HUES6 (cell line): ENCODE results near the gene NFIA.

Experiments
- H3K27ac ChIP-seq: 2 replicates; pipeline ENCODE4 v1.7.0; 2013; ENCODE audit warnings: low read depth, mild to moderate bottlenecking, low read length, inconsistent platforms
- H3K27me3 ChIP-seq: 2 replicates; pipeline ENCODE4 v1.6.1; 2013; ENCODE audit warnings: low read length; ENCODE audit not compliant: control insufficient read depth, insufficient read depth
- H3K36me3 ChIP-seq: 2 replicates; pipeline ENCODE4 v1.6.1; 2013; ENCODE audit warnings: low read length; ENCODE audit not compliant: control insufficient read depth, insufficient read depth
- H3K4me1 ChIP-seq: 2 replicates; pipeline ENCODE4 v1.6.1; 2013; ENCODE audit warnings: low read length; ENCODE audit not compliant: control insufficient read depth, insufficient read depth
- H3K4me3 ChIP-seq: 2 replicates; pipeline ENCODE4 v1.5.1; 2013; ENCODE audit warnings: low read depth, low read length
- H3K9ac ChIP-seq: one replicate; pipeline ENCODE4 v1.6.1; 2013; ENCODE audit warnings: mild to moderate bottlenecking, low read length
- H3K9me3 ChIP-seq: 2 replicates; pipeline ENCODE4 v1.6.1; 2013; ENCODE audit warnings: low read depth, low read length; ENCODE audit not compliant: control insufficient read depth, insufficient read depth

The NFIA gene

DNA sequence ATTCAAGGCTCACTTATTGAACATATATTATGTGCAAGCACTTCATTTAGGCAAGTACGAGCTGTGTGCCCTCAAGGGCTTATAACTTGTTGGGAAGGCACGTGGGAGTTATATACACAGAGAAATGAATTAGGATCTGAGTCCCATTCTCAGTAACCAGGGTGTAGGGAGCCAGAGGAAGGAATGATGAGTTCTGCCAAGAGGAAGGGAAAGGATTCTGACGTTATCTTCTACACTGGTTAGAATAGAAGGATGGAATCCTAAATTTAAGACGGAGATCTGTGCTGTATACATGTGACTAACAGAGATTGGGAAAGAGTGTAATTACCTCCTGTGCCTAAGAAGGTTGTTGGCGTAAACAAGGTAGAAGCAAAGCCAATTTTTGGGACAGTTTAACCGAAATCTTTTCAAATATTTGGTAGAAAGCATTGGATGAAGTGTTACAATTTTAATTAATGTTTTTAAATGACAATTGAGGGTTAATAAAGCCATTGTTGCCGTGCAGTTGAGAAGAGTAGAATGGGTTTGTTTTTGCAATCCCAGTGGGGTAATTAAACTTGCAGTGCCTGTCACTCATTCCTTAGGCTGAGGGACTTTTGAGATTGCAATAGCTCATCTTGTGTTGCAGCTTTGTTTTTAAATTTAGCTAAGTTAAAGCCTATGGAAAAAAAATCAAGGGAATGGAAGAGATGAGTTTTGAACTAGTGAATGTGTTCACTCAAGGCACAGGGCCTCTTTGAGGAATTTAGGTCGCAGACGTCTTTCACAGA, 177.2 kb downstream of the NFIA start:
- Histone ChIP-seq H3K9me3 (no peaks in the 10 kb centered on the region), H3K9ac (no peak overlapping the region), H3K27me3 (no peaks in the 10 kb centered on the region), H3K36me3 (no peaks in the 10 kb centered on the region), H3K4me3 (no peak overlapping the region), H3K27ac (no peak overlapping the region), H3K4me1 (no peaks in the 10 kb centered on the region)

DNA sequence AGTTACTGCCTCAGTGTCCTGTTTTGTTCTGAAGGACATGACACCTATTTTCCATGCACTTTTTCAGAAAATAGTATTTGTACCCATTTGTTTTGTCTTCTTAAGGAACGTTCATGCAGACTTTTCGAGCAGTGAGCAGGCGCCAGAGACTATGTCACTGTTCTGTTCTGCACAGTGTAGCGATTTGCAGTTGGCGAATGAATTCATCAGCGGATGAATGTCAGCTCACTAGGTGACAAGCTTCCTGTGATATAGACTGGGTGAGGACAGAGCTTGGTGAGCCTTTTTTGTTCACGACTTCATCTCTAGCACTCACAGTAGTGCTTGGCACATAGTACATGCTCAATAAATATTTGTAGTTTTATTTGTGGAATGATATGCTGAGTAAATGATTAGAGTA, 177.8 kb downstream of the NFIA start:
- Histone ChIP-seq H3K27me3 (no peaks in the 10 kb centered on the region), H3K27ac (no peak overlapping the region), H3K4me3 (no peak overlapping the region), H3K9me3 (no peaks in the 10 kb centered on the region), H3K36me3 (no peaks in the 10 kb centered on the region), H3K9ac (no peak overlapping the region), H3K4me1 (no peaks in the 10 kb centered on the region)

DNA sequence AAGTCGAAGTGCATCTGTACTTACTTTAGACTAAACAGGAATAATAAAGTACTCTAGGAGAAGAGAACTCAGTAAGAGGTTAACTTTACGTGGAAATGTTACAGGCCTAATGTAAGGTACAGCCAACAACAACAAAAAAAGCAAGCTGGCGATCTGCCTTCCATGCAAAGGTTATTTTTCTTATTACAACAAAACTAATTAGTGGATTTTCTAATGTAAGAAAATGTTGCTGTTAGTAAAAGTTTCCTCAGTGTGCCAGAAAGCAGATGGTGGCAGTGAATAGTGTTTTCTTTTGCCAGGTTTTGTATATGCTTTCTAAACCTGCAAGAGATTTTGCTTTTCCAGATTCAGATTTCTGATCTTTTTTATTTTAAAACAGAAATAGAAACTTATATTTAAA, 179.2 kb downstream of the NFIA start:
- H3K9me3 ChIP-seq = no peaks in the 10 kb centered on the region

DNA sequence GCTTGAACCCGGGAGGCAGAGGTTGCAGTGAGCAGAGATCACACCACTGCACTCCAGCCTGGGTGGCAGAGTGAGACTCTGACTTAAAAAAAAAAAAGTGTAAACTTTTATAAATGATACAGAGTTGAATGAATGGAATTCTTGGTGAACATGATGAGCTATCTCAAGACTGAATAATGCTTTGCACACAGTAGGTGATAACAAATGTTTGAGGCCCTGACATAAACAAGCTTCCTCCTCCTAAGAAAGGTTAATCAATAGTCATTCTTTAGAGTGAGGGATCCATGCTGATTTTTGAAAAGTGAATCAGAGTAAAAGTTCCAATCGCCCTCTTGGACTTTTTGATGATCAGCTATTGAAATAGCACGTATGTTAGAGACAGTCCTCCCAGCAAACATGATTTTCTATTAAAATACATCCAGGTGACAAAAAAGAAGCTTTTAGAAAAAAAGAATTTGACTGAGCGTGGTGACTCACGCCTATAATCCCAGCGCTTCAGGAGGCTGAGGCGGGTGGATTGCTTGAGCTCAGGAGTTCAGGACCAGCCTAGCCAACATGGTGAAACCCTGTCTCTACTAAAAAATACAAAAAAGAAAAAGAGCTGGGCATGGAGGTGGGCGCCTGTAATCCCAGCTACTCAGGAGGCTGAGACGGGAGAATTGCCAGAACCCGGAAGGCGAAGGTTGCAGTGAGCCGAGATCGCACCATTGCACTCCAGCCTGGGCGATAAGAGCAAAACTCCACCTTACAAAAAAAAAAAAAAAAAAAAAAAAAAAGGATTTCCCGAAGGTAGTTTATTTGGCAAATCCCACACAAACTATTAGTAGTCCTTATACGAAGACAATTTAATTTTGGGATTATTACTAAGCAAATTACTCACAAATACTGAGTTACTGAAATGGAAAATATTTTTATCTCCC, 181.8 kb downstream of the NFIA start:
- H3K9ac ChIP-seq = no peak overlapping the region
- no peak overlapping the region for H3K4me3 ChIP-seq
- no peaks in the 10 kb centered on the region for H3K27me3 ChIP-seq
- H3K4me1 ChIP-seq = peaks cover 6% of the 10 kb centered on the region; the same call in 1 of the 2 replicates
- H3K27ac ChIP-seq = no peak overlapping the region
- H3K36me3 ChIP-seq = no peaks in the 10 kb centered on the region
- H3K9me3 ChIP-seq = no peaks in the 10 kb centered on the region

More for the DNA sequence above, 179.2 kb downstream of the NFIA start:
- Histone ChIP-seq H3K27me3 (no peaks in the 10 kb centered on the region), H3K4me3 (no peak overlapping the region), H3K4me1 (no peaks in the 10 kb centered on the region), H3K9ac (no peak overlapping the region), H3K27ac (no peak overlapping the region), H3K36me3 (no peaks in the 10 kb centered on the region)

DNA sequence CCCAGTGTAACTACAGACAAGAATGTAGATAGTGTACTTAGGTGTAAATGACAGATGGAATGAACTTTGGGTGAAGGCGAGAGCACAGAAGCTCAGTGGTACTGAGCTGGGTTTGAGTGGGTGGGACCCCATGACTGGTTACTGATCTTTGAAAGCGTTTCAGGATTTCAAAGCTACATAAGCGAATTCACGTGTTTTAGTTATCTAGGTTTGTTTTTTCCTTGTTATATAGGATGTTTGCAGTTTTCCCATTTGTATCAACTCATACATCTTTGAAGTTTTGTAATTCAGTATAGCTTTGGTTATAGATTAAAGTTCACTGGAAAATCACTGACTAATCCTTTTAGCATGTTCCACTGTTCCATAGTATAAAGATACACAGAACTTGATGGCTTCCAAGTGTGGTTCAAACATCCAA, 182.5 kb downstream of the NFIA start:
- peaks cover 10% of the 10 kb centered on the region for H3K4me1 ChIP-seq

DNA sequence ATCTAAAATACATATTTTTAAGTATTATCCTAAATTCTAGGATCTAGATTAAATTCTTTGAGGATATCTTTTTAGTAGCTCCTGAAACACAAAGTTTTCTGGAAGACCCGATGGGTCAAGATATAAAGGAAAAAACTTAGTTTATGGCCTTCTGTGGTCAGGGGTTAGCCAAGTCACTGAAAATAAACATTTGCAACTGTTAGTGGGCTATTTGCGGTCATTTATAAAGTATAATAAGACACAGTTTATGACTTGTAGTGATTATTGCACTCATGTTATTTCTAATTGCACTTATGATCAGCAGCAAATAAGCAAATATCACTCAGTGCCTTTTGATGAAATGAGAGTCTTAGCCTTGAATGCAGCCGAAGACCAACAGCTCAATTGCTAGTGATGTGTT, 183.3 kb downstream of the NFIA start:
- no peak overlapping the region for H3K4me3 ChIP-seq
- peaks cover 14% of the 10 kb centered on the region for H3K4me1 ChIP-seq
- H3K36me3 ChIP-seq = no peaks in the 10 kb centered on the region
- no peaks in the 10 kb centered on the region for H3K9me3 ChIP-seq
- H3K27me3 ChIP-seq = no peaks in the 10 kb centered on the region
- no peak overlapping the region for H3K9ac ChIP-seq
- no peak overlapping the region for H3K27ac ChIP-seq

More for the DNA sequence above, 182.5 kb downstream of the NFIA start:
- Histone ChIP-seq H3K36me3 (no peaks in the 10 kb centered on the region), H3K4me3 (no peak overlapping the region), H3K27ac (no peak overlapping the region), H3K9me3 (no peaks in the 10 kb centered on the region), H3K27me3 (no peaks in the 10 kb centered on the region), H3K9ac (no peak overlapping the region)

DNA sequence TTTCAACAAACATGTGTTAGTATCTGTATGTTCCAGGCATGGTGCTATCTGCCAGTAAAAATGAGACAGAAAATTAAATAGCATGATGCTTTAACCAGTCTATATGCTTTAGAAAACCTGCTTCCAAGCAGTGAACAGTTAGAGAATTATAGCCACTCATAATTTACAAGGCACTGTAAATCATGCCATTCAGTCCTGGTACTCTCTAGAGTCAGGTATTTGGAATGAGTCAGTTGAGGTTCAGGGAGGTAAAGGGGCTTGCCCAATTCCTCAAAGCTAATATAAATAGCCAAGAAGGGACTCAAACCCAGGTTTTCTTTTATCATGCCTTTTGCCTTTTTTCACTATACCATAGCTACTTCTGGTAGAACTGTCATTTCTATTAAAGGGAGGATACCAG, 184.4 kb downstream of the NFIA start:
- peaks cover 14% of the 10 kb centered on the region for H3K4me1 ChIP-seq
- no peaks in the 10 kb centered on the region for H3K36me3 ChIP-seq
- no peak overlapping the region for H3K27ac ChIP-seq
- H3K9ac ChIP-seq = no peak overlapping the region
- no peaks in the 10 kb centered on the region for H3K9me3 ChIP-seq
- no peaks in the 10 kb centered on the region for H3K27me3 ChIP-seq
- no peak overlapping the region for H3K4me3 ChIP-seq

DNA sequence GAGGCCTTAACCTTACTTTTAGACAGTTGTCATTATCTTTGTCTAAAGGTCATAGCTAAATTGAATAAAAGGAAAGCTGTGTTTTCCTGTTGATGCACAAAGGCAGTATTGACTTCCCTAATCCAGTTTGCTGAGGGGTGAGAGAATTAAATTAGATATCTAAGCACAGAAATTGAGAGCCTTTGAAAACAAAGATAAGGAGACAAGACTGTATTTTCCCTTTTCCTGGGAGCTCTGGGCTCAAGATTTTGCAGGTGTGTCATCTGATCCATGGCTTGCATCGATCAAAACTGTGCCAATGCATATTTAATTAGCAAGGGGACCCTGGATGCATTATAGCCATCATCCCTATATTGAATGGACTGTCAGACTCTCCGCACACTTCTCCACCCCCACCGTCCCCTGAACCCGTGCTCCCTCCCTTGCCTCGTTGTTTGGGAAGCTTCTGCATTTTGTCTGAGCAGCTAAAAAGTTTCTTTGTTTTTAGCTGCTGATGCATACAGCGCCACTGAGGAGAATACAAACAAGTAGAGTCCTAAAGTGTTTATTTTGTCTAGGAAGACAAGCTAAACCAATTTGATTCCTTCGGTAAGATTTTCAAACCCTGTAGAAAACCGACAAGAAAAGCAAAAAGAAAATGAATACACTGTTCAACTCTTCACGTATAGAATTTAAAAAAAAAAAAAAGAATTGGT, 186.3 kb downstream of the NFIA start:
- H3K36me3 ChIP-seq = no peaks in the 10 kb centered on the region
- peaks cover 14% of the 10 kb centered on the region for H3K4me1 ChIP-seq
- no peak overlapping the region for H3K4me3 ChIP-seq
- no peaks in the 10 kb centered on the region for H3K27me3 ChIP-seq
- H3K9ac ChIP-seq = no peak overlapping the region
- no peaks in the 10 kb centered on the region for H3K9me3 ChIP-seq
- no peak overlapping the region for H3K27ac ChIP-seq

DNA sequence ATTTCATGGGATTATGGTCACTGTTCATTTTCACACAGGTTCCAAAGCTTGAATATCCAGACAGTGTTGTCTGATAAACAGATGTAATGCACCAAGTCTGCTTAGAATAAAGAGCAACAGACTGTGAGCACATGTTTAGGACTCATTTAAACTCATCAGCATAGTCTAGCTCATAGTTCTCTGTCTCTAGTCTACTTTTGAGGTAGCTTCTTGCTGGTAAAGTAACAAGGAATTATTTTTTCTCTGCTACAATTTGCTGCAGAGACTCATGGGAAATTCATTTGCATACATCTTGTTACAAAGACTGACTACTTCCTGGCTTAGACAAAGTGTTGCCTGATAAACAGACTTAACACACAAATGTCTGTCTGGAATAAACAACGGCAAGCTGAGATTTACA, 187.2 kb downstream of the NFIA start:
- no peak overlapping the region for H3K27ac ChIP-seq
- no peak overlapping the region for H3K4me3 ChIP-seq
- peaks cover 14% of the 10 kb centered on the region for H3K4me1 ChIP-seq
- no peaks in the 10 kb centered on the region for H3K9me3 ChIP-seq
- H3K27me3 ChIP-seq = no peaks in the 10 kb centered on the region
- H3K36me3 ChIP-seq = no peaks in the 10 kb centered on the region
- no peak overlapping the region for H3K9ac ChIP-seq

DNA sequence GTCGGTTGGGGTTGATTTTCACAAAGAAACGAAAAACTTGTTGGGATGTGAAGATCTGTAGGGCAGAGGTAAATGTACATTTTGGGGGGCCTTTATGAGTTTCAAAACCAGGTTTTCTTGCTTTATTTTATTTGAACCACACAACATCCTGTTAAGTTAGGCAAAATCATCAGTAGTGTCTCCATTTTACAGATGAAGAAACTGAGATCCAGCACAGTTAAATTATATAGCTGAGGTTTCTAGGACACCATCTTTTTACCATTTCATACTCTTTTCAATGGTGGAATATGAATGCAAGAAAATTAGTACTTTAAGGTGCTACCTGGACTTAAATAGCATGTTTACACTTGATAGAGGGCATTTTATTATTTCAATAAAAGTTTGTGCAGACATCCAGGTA, 187.7 kb downstream of the NFIA start:
- Histone ChIP-seq H3K9ac (no peak overlapping the region), H3K27me3 (no peaks in the 10 kb centered on the region), H3K4me3 (no peak overlapping the region), H3K36me3 (no peaks in the 10 kb centered on the region), H3K9me3 (no peaks in the 10 kb centered on the region), H3K4me1 (peaks cover 14% of the 10 kb centered on the region), H3K27ac (no peak overlapping the region)
